ENCODE results near the gene RING1.

DNA sequence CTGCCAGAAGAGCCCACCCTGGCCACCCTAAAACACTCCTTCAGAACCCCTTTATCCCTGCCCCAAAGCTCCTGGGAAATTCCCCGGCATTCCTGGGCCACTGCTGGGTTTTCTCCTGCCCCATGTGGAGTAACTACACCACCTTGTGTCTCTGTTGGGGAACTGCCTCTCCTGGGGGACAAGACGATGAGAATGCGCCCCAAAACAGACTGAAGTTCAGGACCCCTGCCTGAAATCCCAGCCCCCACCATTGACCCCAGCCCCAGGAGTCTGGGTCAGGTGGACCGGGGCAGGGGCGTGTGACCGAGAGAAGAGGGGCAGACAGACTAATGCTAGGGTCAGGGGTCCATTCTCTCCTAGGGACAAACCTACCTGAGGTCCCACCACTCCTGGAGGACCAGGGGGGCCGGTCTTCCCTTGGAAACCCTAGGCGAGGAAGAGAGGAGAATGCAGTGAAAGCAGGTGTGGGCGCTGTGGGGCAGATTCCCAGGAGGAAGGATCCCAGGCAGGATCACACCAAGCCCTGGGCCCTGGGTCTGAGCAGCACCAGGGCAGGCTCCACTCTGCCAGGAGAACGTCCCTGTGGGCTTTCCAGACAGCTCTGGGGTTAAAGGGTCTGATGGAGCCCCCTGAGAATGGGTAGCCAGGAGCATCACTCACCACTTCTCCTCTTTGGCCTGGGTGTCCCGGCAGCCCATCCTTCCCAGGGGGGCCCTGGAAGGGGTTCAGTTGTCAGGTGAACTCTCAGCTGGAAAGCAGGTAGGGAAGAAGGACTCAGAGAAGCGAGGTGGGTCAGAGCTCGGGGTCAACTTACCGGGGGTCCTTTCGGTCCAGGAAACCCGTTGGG, 35.4 kb upstream of the RING1 start:
- TF ChIP-seq, protein P1, sequence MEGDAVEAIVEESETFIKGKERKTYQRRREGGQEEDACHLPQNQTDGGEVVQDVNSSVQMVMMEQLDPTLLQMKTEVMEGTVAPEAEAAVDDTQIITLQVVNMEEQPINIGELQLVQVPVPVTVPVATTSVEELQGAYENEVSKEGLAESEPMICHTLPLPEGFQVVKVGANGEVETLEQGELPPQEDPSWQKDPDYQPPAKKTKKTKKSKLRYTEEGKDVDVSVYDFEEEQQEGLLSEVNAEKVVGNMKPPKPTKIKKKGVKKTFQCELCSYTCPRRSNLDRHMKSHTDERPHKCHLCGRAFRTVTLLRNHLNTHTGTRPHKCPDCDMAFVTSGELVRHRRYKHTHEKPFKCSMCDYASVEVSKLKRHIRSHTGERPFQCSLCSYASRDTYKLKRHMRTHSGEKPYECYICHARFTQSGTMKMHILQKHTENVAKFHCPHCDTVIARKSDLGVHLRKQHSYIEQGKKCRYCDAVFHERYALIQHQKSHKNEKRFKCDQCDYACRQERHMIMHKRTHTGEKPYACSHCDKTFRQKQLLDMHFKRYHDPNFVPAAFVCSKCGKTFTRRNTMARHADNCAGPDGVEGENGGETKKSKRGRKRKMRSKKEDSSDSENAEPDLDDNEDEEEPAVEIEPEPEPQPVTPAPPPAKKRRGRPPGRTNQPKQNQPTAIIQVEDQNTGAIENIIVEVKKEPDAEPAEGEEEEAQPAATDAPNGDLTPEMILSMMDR (IDR thresholded peaks at IDR 0.05): peak in 1 of 4 experiments; percentile 6
- no peak for TF ChIP-seq POLR2A (IDR thresholded peaks at IDR 0.05)

Data from uterus (tissue), 2 donors.